ENCODE data around the gene BPIFB1. TPM values are rescaled to one million over a fixed set of nuclear protein-coding genes. Genes with fewer than 3 reads are reported as not detected.

BPIFB1 gene
- total and polyA plus RNA-seq, 2 of the 8 experiments (the other 6 are each of a cell fraction or from before 2014, with no cell fraction given) = not detected

DNA sequence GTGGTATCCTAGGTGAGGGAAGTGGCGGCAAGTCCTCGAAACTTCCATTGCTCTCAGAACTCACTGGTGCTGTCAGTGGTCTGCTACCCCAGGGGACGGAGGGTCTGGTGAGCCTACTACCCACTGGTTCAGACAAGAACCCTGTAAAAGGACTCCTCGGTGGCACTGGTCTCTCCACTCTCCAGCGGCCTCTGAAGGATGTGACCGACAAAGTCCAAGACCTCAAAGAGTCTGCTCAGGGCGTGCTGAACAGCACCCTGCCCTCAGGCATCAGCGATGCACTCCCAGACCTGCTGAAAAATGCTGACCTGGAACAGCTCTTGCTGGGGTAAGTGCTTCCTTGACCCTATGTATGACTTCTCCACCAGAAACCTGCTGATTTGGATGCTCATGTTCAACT lies 66.5 kb downstream of the BPIFB1 start (continued):
- TF ChIP-seq HDAC2 (IDR thresholded peaks at IDR 0.05; ENCODE audit: borderline replicate concordance in 1 of 2, low read depth in 2 of 2, low read length in 2 of 2) = no peak
- TF ChIP-seq TAF7 (optimal IDR thresholded peaks at IDR 0.05; ENCODE audit: borderline replicate concordance, low read depth, low read length) = no peak
- TF ChIP-seq CHD1 (IDR thresholded peaks at IDR 0.05; ENCODE audit: low read depth, low read length) = no peak

Measured in H1 (cell line).